HG02943 (cell line): ENCODE measurements around the gene RFX2.

Experiments used
- ATAC-seq: cut with Tn5 transposase; IDR thresholded peaks from one replicate; pipeline ENCODE4 v1.9.1; 2021; ENCODE audit warnings: mild to moderate bottlenecking, low read depth, moderate library complexity; ENCODE audit not compliant: unreplicated experiment

RFX2 gene

DNA sequence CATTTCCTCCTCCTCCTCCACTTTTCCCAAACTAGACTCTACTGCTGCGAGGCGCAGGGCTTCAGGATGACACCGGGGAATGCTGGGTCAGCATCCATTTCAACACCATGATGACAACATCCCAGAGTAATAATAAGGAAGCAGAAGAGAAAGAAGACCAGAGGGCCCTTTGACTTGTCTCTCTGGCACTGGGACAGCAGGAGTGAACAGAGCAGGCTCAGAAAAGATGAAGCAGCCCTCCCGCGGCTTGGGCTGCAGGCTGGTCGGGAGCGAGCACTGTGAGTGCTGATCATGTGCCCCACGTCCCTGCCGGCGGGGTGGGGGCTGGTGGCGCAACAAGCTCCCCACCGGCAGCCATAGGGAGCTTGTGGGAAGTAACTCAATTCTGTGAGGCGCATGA, 162.9 kb downstream of the RFX2 start:
- no peak for ATAC-seq

DNA sequence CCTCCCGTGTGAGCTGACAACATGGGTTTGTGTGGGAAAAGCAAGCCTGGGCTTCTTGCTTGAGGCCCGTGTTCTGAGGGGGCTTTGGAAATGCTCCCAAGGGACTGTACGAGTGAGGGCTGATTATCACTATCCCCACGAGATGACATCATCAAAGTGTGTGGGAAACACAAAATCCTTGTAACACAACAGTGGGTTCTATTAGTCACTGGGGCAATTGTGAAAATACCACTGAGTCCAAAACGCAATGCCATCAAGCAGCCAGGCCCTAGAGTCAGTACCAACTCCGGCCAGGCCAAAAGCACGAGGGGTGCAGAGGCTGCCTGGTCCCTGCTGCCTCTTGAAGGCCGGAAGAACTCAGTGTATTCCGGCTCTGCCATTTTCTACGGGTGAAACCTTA, 166.7 kb downstream of the RFX2 start:
- ATAC-seq = no peak
